Right ventricle myocardium inferior (tissue), 1 donor: ENCODE measurements around the gene SPATA33. TPM values are rescaled to one million over a fixed set of nuclear protein-coding genes. Genes with fewer than 3 reads are reported as not detected.
A peak's percentile ranks its signal among the peaks of the same experiment; 100 is the strongest.
"Not testable (repeated sequence)": the region's sequence is repeated elsewhere in the genome, so short reads cannot be mapped to it uniquely, and the experiment has no call there.

ENCODE experiments used
- ATAC-seq: fragments of 200-7000 bp; cut with Tn5 transposase; one replicate; pipeline ENCODE4 v1.9.1; 2020; ENCODE audit warnings: mild to moderate bottlenecking, moderate library complexity
- DNase-seq: peaks from one replicate; pipeline ENCODE4 v3.0.0; 2021; ENCODE audit errors: missing footprints
- intact Hi-C: fragments of 100-400 bp; cut with DNase I; formaldehyde crosslinking; loops from one replicate; pipeline ENCODE4 v1.11.0; 2022
- total RNA-seq: library from RNA; stranded (reverse); fragmentation: NEBNext Ultra II Directional; extraction: Animal tissue kit (Norgen Biotek cat#: 25700); gene quantifications from one replicate; pipeline ENCODE4 v1.2.1, GENCODE V29; 2021
- donor health status: DM: no; HTN: yes; CAD: no; lungs with severe emphysema.

The SPATA33 gene
- total RNA-seq, 1 donor from 2014 or later: 1.6 TPM

DNA sequence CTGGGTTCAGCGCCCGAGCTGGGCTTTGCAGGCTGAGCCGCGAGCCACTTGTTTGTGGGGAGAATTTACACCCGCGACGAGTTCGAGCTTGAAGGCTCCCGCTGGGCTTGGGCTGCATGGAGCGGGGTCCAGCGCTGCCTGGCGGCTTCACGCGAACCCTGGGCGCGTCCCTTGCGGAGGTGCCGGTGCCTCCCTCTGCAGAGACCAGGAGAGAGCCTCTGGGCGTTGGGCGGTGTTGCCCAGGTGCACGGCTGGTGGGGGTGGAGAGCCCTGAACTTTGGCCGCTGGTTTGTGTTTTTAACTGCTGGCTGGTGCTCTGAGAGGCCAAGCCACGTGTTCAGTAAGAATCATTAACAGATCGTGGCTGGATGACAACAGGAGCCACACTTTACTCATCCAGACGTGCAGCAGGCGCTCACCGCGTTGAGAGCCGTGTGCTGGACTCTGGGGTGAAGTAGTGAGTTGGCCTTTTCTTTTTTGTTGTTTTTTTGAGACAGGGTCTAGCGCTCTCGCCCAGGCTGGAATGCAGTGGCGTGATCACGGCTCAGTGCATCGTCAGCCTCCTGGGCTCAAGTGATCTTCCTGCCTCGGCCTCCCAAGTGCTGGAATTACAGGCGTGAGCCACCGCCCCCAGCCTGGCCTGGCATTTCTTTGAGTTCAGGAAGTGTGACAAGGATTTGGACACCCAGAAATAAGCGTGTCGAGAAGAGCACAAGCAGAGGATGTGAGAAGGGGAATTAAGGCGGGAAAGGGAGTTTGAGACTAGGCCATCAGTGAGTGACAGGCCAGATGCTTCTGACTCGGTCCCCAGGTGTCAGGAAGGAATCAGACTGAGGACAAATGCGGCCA lies 29.7 kb downstream of the SPATA33 start:
- intact Hi-C loops: no loop called here
- ATAC-seq (no peak), DNase-seq (no peak)

DNA sequence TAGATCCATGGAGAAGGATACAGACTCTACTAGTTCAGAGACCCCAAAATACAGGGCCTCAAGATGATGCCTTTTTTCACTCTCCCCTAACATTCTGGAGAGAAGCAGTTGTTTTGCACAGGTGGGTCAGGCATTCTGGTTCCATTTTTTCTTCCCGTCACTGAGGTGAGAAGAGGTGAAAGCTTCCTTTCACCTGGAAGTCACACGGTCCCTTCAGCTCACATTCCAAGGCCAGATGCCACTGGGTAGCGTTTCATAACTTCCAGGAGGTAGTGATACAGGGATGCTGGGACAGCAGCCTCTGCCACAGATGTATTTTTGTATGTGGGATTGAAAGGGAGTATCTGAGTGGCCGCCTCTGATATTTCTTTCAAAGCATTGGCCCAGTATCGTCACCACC lies 30.8 kb downstream of the SPATA33 start:
- ATAC-seq (no peak), DNase-seq (no peak)
- intact Hi-C loops: no loop called here

DNA sequence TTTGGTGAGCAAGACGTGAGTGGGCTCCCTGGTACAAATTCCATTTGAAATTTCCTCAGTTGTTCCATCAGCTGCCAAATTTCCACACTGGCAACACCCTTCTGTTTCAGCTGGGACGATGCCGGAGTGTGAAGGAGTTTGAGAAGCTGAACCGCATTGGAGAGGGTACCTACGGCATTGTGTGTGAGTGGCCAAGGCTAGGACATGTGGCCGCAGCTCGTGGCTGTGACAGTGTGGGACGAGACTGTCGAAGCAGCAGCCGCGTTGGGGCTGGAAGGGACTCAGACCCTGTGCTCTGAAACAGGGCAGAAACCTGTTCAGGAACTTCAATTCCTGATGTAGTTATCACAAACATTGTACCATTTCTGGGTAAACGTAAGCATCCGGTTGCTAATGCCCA lies 31.5 kb downstream of the SPATA33 start:
- intact Hi-C loops: no loop called here
- ATAC-seq (no peak), DNase-seq (no peak)

GRCh38 chr16:89689621-89690020 lies 32.0 kb downstream of the SPATA33 start:
- ATAC-seq, intact Hi-C loops, DNase-seq: not testable (repeated sequence)

DNA sequence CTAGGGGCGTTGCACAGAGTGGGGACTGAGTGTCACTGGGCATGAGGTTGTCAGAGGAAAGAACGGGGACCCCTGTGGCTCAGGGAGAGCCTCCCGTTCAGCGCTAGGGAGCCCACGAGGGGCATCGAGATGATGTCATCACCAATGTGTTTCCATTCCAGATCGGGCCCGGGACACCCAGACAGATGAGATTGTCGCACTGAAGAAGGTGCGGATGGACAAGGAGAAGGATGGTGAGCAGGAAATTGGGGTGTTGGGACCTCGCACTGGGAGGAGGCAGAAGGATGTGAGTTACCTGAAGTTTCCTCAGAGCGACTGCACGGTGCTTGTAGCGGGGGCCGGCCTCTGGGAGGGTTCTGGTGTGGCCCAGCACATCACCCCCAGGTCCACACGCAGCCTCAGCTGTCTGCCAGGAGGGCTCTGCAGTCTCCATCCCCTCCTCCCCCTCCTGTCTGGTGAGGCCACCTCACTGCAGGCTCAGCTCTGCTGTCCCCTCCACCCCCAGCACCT lies 32.8 kb downstream of the SPATA33 start:
- no peak for ATAC-seq
- DNase-seq: peak; percentile 28
- intact Hi-C loops: no loop called here

DNA sequence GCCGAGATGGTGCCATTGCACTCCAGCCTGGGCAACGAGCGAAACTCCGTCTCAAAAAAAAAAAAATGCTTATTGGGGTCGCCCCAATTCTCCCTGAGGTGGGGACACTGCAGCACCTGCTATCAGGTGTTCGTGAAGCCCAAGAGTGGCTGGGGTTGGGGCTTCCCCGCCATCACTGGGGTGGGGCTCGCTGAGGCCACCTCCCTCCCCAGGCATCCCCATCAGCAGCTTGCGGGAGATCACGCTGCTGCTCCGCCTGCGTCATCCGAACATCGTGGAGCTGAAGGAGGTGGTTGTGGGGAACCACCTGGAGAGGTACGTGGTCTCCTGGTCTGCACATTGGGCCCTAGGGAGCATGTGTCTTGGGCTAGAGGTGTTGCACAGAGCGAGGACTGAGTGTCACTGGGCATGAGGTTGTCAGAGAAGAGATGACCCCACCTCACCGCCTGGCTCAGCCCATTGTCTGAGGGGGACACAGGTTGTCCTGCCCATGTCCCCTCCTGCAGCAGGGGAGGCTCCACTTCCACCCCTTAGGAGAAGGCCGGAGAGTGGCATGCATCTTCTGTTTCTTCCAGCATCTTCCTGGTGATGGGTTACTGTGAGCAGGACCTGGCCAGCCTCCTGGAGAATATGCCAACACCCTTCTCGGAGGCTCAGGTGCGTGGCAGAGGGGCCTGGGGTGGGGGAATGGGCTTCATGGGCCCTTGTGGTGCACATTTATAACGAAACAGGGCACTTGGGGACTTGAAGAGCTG lies 33.8 kb downstream of the SPATA33 start:
- intact Hi-C loops: no loop called here
- ATAC-seq: no peak

GRCh38 chr16:89691986-89692569 lies 34.4 kb downstream of the SPATA33 start:
- intact Hi-C loops: no loop called here
- ATAC-seq: no peak
- peak; percentile 42 for DNase-seq

More for the DNA sequence above, 33.8 kb downstream of the SPATA33 start:
- peak; percentile 37 for DNase-seq

DNA sequence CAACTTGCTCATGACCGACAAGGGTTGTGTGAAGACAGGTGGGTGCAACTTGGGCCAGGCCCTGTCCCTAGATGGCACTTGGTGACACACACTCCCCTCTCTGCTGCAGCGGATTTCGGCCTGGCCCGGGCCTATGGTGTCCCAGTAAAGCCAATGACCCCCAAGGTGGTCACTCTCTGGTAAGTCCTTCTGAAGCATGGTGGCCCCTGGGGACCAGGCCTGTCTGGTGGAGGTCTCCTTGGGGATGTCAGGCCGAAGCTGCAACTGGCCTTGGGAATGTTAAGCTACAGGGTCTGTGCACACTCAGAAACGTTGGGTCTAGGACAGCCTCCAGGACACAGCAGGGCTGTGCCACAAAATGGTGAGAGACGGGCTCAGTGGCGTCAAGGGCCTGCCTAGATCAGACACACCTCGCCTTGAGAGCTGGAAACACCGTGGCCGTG lies 35.7 kb downstream of the SPATA33 start:
- DNase-seq (peak; percentile 62), ATAC-seq (no peak)
- intact Hi-C loops: no loop called here

DNA sequence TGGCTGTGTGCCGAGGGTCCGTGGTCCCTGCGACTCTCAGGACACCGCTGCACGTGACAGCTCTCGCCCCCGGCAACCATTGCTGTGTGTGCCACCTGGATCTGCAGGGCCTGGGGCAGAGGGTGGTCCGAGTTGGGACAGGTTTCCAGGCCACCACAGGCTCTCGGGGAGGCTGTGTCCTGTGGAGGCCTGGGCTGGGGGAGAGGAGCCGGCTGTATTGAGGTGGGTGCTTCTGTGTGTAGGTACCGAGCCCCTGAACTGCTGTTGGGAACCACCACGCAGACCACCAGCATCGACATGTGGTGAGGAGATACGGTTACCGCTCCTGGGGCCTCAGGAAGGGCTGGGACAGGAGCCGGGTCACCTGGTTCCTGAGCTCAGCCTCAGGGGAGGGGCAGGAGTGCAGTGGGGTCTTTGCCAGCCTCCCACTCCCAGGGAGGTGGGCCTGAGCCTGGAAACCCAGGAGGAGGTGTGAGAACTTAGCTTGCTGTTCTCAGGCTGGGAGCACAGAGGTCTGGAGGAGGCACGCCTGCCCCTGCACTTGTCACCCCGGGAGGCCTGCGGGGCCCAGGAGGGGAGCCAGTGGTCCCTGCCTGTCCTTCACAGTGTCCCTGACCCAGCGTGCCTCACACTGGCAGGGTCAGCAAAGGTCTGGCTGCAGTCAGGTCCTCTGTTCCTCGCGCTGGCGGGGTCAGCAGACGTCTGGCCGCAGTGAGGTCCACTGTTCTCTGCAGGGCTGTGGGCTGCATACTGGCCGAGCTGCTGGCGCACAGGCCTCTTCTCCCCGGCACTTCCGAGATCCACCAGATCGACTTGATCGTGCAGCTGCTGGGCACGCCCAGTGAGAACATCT lies 36.5 kb downstream of the SPATA33 start:
- no peak for DNase-seq

GRCh38 chr16:89694784-89695085 lies 37.1 kb downstream of the SPATA33 start:
- ATAC-seq, DNase-seq, intact Hi-C loops: not testable (repeated sequence)

More for the DNA sequence above, 36.5 kb downstream of the SPATA33 start:
- intact Hi-C loops: no loop called here
- ATAC-seq: no peak

GRCh38 chr16:89695086-89695874 lies 37.6 kb downstream of the SPATA33 start:
- no peak for ATAC-seq
- intact Hi-C loops: no loop called here
- no peak for DNase-seq

- DNase-seq (no peak), ATAC-seq (no peak)
These were observed 38.4 kb downstream of the SPATA33 start for GRCh38 chr16:89695875-89696669.

DNA sequence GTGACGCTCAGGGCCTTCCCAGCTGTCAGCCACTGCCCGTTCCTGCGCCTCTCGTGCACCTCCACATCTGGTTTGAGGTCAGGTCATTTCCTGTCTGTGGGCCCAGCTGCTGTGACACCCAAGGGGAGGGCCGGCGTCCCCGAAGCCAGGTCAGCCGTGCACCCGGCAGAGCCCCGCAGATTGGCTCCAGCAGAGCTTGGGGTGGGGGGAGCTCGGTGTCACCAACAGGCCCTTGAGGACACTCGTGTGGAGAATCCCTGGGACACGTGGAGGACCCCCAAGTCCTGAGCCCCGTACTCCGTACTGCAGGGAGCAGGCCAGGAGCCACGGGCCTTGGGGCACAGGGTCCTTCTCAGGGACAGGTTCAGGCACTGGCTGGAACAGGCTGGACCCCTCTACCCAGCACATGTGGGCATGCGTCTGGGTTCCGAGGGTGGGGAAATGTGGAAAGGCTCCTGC lies 39.1 kb downstream of the SPATA33 start:
- intact Hi-C loops: no loop called here
- DNase-seq (no peak), ATAC-seq (no peak)

More at GRCh38 chr16:89695875-89696669, 38.4 kb downstream of the SPATA33 start:
- intact Hi-C loops: no loop called here

DNA sequence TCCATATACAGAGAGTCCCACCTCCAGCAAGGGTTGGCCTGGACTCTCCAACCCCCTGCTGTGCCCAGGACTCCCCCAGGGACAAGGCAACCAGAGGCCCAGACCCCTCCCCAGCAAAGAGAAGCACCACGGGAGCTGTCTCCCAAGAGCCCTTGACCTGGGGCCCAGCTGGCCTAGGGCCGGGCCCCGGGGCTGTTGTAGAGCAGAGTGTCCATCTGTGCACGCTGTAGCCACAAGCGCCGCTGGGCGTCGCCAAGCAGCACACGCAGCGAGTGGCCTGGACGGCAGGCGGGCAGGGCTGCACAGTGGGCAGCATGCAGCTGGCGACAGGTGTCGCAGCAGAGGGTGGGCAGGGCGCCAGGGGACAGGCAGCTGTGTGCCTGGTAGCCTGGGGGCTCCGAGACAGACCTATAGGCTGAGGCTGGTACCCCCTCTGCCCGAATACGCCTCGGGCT lies 39.6 kb downstream of the SPATA33 start:
- DNase-seq (no peak), ATAC-seq (no peak)
- intact Hi-C loops: no loop called here

DNA sequence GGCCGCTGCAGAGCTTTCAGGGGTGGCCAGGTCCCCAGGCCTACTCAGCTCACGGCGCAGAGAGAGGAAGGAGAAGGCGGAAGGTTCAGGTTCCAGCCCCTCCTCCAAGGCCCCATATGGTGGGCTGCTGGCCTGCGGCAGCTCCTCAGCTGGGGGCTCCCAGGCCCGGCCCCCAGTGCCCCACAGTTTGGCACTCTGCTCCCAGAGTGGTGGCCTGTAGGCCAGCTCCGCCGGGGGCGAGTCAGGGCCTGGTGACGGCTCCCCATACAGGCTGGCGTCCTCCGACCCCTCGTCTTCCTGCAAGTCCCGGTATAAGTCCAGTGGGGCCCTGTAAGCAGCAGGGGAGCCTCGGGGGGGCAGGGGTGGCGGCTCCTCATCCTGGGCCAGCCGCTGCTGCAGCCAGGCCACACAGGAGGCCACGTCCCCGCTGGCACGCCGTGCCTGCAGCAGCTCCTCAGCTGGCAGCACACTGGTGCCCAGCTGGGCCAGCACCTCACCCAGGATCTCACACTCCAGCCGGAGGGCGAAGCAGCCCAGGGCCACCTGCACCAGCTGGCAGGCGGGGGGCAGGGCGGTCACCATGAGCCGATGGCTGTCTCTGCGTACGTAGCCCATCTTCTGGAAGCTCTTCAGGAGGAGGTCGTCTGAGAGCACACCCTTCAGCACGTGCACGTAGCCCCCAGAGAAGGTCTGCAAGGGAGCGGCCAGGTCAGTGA lies 40.1 kb downstream of the SPATA33 start:
- DNase-seq: no peak
- intact Hi-C loops: no loop called here
- ATAC-seq: no peak

DNA sequence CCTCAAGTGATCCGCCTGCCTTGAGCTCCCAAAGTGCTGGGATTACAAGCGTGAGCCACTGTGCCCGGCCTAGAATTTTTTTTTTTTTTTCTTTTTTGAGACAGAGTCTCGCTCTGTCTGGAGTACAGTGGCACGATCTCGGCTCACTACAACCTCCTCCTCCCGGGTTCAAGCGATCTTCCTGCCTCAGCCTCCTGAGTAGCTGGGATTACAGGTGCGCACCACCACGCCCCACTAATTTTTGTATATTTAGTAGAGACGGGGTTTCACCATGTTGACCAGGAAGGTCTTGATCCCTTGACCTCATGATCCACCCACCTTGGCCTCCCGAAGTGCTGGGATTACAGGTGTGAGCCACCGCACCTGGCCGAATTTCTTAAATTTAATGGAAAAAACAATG lies 41.1 kb downstream of the SPATA33 start:
- DNase-seq, intact Hi-C loops, ATAC-seq: not testable (repeated sequence)
